ENCODE measurements around the gene GFI1B.
A peak's percentile ranks its signal among the peaks of the same experiment; 100 is the strongest.

Gene GFI1B

GRCh38 chr9:133006731-133007352, 28.3 kb downstream of the GFI1B start:
- Histone ChIP-seq H3K4me1 (ENCODE audit: control insufficient read depth, insufficient read depth, low read length) (peaks cover 12% of the 10 kb centered on the region), H3K9ac (ENCODE audit: low read length) (no peak overlapping the region), H3K27me3 (ENCODE audit: control insufficient read depth, insufficient read depth, low read length) (peaks cover 9% of the 10 kb centered on the region), H3K4me3 (ENCODE audit: low read length) (no peak overlapping the region), H3K9me3 (ENCODE audit: control insufficient read depth, low read length) (no peaks in the 10 kb centered on the region), H3K36me3 (ENCODE audit: control insufficient read depth, insufficient read depth, low read length) (no peaks in the 10 kb centered on the region)

- Histone ChIP-seq H3K36me3 (ENCODE audit: control insufficient read depth, insufficient read depth, low read length) (no peaks in the 10 kb centered on the region), H3K27me3 (ENCODE audit: control insufficient read depth, insufficient read depth, low read length) (peaks cover 3% of the 10 kb centered on the region), H3K9ac (ENCODE audit: low read length) (no peak overlapping the region), H3K4me1 (ENCODE audit: control insufficient read depth, insufficient read depth, low read length) (peaks cover 12% of the 10 kb centered on the region), H3K4me3 (ENCODE audit: low read length) (no peak overlapping the region), H3K9me3 (ENCODE audit: control insufficient read depth, low read length) (no peaks in the 10 kb centered on the region)
These were observed 29.9 kb downstream of the GFI1B start for GRCh38 chr9:133008406-133008805.

DNA sequence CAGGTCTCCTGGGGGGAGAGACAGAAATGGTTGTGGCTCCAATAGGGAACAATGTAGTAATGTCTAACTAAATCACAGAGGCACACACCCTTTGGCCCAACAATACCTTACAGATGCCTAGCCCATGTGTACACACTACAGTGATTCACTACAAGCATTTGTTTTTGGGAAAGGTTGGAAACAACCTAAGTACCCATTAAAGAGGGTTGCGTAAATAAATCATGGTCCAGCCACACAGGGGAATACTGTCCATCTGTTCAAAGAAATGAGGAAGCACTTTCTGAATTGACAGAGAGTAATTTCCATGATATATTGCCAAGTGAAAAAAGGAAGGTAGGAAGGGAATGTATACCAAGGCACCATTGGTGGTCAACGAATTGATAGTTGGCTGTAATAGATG, 30.3 kb downstream of the GFI1B start:
- Histone ChIP-seq H3K36me3 (ENCODE audit: control insufficient read depth, insufficient read depth, low read length) (no peaks in the 10 kb centered on the region), H3K9ac (ENCODE audit: low read length) (no peak overlapping the region), H3K27me3 (ENCODE audit: control insufficient read depth, insufficient read depth, low read length) (peaks cover 3% of the 10 kb centered on the region), H3K9me3 (ENCODE audit: control insufficient read depth, low read length) (no peaks in the 10 kb centered on the region), H3K4me3 (ENCODE audit: low read length) (no peak overlapping the region), H3K4me1 (ENCODE audit: control insufficient read depth, insufficient read depth, low read length) (peaks cover 12% of the 10 kb centered on the region)

GRCh38 chr9:133009906-133010582, 31.6 kb downstream of the GFI1B start:
- peaks cover 3% of the 10 kb centered on the region for H3K27me3 ChIP-seq (ENCODE audit: control insufficient read depth, insufficient read depth, low read length)
- no peaks in the 10 kb centered on the region for H3K9me3 ChIP-seq (ENCODE audit: control insufficient read depth, low read length)
- no peak overlapping the region for H3K4me3 ChIP-seq (ENCODE audit: low read length)
- H3K4me1 ChIP-seq (ENCODE audit: control insufficient read depth, insufficient read depth, low read length), result peaks cover 7% of the 10 kb centered on the region
- H3K36me3 ChIP-seq (ENCODE audit: control insufficient read depth, insufficient read depth, low read length), result no peaks in the 10 kb centered on the region
- H3K9ac ChIP-seq (ENCODE audit: low read length), result no peak overlapping the region

GRCh38 chr9:133014696-133015095, 36.2 kb downstream of the GFI1B start:
- no peaks in the 10 kb centered on the region for H3K9me3 ChIP-seq (ENCODE audit: control insufficient read depth, low read length)
- H3K4me1 ChIP-seq (ENCODE audit: control insufficient read depth, insufficient read depth, low read length), result no peaks in the 10 kb centered on the region
- H3K9ac ChIP-seq (ENCODE audit: low read length), result no peak overlapping the region
- no peaks in the 10 kb centered on the region for H3K27me3 ChIP-seq (ENCODE audit: control insufficient read depth, insufficient read depth, low read length)
- H3K4me3 ChIP-seq (ENCODE audit: low read length), result no peak overlapping the region
- no peaks in the 10 kb centered on the region for H3K36me3 ChIP-seq (ENCODE audit: control insufficient read depth, insufficient read depth, low read length)

GRCh38 chr9:133023117-133023890, 44.8 kb downstream of the GFI1B start:
- Histone ChIP-seq H3K9ac (ENCODE audit: low read length) (no peak overlapping the region), H3K27me3 (ENCODE audit: control insufficient read depth, insufficient read depth, low read length) (peaks cover 8% of the 10 kb centered on the region), H3K36me3 (ENCODE audit: control insufficient read depth, insufficient read depth, low read length) (no peaks in the 10 kb centered on the region), H3K4me3 (ENCODE audit: low read length) (no peak overlapping the region), H3K4me1 (ENCODE audit: control insufficient read depth, insufficient read depth, low read length) (no peaks in the 10 kb centered on the region), H3K9me3 (ENCODE audit: control insufficient read depth, low read length) (no peaks in the 10 kb centered on the region)

GRCh38 chr9:133026426-133026825, 47.9 kb downstream of the GFI1B start:
- Histone ChIP-seq H3K27me3 (ENCODE audit: control insufficient read depth, insufficient read depth, low read length) (peaks cover 8% of the 10 kb centered on the region), H3K4me3 (ENCODE audit: low read length) (no peak overlapping the region), H3K36me3 (ENCODE audit: control insufficient read depth, insufficient read depth, low read length) (no peaks in the 10 kb centered on the region), H3K9me3 (ENCODE audit: control insufficient read depth, low read length) (no peaks in the 10 kb centered on the region), H3K9ac (ENCODE audit: low read length) (no peak overlapping the region), H3K4me1 (ENCODE audit: control insufficient read depth, insufficient read depth, low read length) (peaks cover 6% of the 10 kb centered on the region)

- Histone ChIP-seq H3K4me1 (ENCODE audit: control insufficient read depth, insufficient read depth, low read length) (peaks cover 6% of the 10 kb centered on the region), H3K9me3 (ENCODE audit: control insufficient read depth, low read length) (no peaks in the 10 kb centered on the region), H3K4me3 (ENCODE audit: low read length) (no peak overlapping the region), H3K27me3 (ENCODE audit: control insufficient read depth, insufficient read depth, low read length) (peaks cover 8% of the 10 kb centered on the region), H3K9ac (ENCODE audit: low read length) (no peak overlapping the region), H3K36me3 (ENCODE audit: control insufficient read depth, insufficient read depth, low read length) (no peaks in the 10 kb centered on the region)
These were observed 48.6 kb downstream of the GFI1B start for GRCh38 chr9:133027134-133027533.

DNA sequence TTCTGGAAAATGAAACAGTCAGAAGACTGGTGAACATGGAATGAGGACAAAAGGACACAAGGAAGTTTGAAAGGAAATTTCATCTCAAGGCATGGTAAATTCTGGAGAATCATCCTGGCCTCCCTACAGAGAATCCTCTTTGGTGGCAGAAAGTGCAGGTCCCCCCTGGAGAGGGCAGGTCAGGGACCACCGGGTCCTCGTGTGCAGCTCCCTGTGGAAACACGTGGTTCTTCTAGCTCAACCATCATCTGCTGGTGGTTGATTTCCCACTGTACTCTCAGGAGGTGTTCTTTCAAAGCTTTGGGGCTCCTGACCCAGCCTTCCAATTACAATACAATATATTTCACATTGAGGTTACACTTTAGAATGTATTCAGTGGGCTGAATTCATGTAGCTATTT, 49.7 kb downstream of the GFI1B start:
- H3K36me3 ChIP-seq (ENCODE audit: control insufficient read depth, insufficient read depth, low read length), result no peaks in the 10 kb centered on the region
- peaks cover 6% of the 10 kb centered on the region for H3K4me1 ChIP-seq (ENCODE audit: control insufficient read depth, insufficient read depth, low read length)
- H3K9ac ChIP-seq (ENCODE audit: low read length), result no peak overlapping the region
- no peak overlapping the region for H3K4me3 ChIP-seq (ENCODE audit: low read length)
- no peaks in the 10 kb centered on the region for H3K9me3 ChIP-seq (ENCODE audit: control insufficient read depth, low read length)
- H3K27me3 ChIP-seq (ENCODE audit: control insufficient read depth, insufficient read depth, low read length), result peaks cover 7% of the 10 kb centered on the region

DNA sequence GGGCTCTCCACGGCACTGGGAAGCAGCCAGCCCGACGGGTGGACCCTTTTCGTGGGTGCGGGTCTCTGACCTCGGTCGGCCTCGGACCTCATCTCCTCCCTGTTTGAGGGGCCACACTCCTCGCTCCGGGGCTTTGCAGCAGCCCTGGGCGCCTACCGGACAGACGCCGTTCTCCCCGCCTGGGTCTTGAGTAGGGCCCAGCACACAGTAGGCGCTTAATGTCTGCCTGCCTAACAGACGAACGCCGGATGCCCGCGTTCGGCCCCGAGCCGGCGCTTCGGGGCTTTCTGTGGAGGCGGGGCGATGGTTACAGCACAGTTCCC, 51.5 kb downstream of the GFI1B start:
- Histone ChIP-seq H3K4me3 (ENCODE audit: low read length) (peak overlapping the region; percentile 92), H3K9ac (ENCODE audit: low read length) (peak overlapping the region; percentile 93), H3K9me3 (ENCODE audit: control insufficient read depth, low read length) (no peaks in the 10 kb centered on the region), H3K4me1 (ENCODE audit: control insufficient read depth, insufficient read depth, low read length) (peaks cover 6% of the 10 kb centered on the region), H3K27me3 (ENCODE audit: control insufficient read depth, insufficient read depth, low read length) (peaks cover 5% of the 10 kb centered on the region), H3K36me3 (ENCODE audit: control insufficient read depth, insufficient read depth, low read length) (no peaks in the 10 kb centered on the region)

DNA sequence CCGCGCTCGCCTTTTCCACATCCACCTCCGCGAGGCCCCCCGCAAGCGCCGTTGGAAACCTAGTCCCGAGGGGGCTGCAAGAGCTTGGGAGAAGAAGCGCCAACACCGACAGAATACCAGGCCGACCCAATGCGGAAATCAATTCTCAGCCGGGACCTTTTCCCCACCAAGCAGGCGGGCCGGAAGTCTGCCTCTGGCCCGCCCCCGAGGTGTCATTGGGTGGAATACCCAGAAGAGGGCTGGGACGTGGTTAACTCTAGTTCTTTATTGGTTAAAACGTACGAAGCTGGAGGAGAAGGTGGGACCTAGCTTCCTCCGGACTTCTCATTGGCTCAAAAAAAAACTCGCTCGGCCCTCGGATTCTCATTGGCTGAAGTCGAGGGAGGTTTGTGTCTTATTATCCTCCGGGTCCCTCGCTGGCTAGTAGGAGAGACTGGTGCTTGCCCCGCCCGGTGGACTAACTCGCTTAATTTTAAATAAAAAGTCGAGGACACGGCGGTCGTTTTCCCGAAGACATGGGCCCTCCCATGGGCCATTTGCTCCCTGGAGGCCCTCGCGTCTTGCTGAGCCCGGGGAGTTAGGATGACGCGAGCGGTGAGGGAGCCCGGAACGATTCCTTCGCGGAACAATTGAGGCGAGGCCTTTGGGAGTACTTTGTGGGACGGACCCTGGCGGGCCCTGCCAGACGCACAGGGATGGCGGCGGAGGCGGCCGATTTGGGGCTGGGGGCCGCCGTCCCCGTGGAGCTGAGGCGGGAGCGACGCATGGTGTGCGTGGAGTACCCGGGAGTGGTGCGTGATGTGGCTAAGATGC, 52.0 kb downstream of the GFI1B start, which contains the start of gene GTF3C5:
Gene GTF3C5, plus strand, starts transcription at position 681 of the 813 bp plus-strand sequence. Its CDS starts 15 bp downstream, at position 696.
- Histone ChIP-seq H3K9ac (ENCODE audit: low read length) (peak within 1 kb of the TSS; percentile 93), H3K4me3 (ENCODE audit: low read length) (peak within 1 kb of the TSS; percentile 92), H3K36me3 (ENCODE audit: control insufficient read depth, insufficient read depth, low read length) (no peaks in the 10 kb centered on the region), H3K4me1 (ENCODE audit: control insufficient read depth, insufficient read depth, low read length) (peaks cover 6% of the 10 kb centered on the region), H3K27me3 (ENCODE audit: control insufficient read depth, insufficient read depth, low read length) (peaks cover 5% of the 10 kb centered on the region), H3K9me3 (ENCODE audit: control insufficient read depth, low read length) (no peaks in the 10 kb centered on the region)

DNA sequence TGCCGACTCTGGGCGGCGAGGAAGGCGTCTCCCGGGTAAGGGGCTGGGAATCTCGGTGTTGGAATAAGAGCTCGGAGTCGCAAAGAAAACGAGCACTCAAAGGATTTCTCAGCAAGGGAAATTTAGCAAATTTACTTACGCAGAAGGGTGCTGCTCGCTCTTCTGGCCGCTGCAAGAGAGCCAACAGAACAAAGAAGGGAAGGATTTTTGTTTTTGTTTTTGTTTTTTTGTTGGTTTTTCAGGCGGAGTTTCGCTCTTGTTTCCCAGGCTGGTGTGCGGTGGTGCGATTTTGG, 52.6 kb downstream of the GFI1B start:
- Histone ChIP-seq H3K9ac (ENCODE audit: low read length) (peak overlapping the region; percentile 93), H3K36me3 (ENCODE audit: control insufficient read depth, insufficient read depth, low read length) (no peaks in the 10 kb centered on the region), H3K4me1 (ENCODE audit: control insufficient read depth, insufficient read depth, low read length) (peaks cover 6% of the 10 kb centered on the region)

More for the DNA sequence above, 52.6 kb downstream of the GFI1B start:
- Histone ChIP-seq H3K27me3 (ENCODE audit: control insufficient read depth, insufficient read depth, low read length) (peaks cover 4% of the 10 kb centered on the region), H3K9me3 (ENCODE audit: control insufficient read depth, low read length) (no peaks in the 10 kb centered on the region), H3K4me3 (ENCODE audit: low read length) (peak overlapping the region; percentile 92)
